ENCODE data around the gene TIGD7.
"Not testable (repeated sequence)": the region's sequence is repeated elsewhere in the genome, so short reads cannot be mapped to it uniquely, and the experiment has no call there.

The TIGD7 gene

DNA sequence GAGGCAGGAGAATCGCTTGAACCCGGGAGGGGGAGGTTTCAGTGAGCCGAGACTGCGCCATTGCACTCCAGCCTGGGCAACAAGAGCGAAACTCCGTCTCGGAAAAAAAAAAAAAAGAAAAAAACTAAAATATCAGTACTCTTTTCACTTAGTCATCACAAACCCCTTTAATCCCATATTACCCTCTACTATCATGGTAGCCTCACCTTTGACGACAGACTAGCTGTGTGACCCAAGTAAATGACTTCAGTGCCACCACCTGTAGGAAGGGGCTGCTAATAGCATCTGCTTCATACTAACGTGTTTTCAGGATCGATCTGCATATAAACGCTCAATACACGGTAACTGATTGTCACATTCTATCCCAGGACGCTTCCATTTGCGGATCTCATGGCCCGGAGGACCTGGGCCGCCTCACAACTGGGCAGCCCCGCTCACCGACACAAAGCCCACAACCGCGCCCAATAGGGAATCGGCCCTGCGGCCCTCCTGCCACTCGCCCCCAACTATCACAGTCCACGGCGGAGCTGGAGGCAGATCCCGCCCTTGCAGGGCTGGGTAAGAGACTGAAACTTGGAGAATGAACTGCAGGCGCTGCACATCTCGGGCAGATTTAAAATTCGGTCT, 23.0 kb downstream of the TIGD7 start:
- DNase-seq (ENCODE audit: low read depth in 2 of 2): no peak

DNA sequence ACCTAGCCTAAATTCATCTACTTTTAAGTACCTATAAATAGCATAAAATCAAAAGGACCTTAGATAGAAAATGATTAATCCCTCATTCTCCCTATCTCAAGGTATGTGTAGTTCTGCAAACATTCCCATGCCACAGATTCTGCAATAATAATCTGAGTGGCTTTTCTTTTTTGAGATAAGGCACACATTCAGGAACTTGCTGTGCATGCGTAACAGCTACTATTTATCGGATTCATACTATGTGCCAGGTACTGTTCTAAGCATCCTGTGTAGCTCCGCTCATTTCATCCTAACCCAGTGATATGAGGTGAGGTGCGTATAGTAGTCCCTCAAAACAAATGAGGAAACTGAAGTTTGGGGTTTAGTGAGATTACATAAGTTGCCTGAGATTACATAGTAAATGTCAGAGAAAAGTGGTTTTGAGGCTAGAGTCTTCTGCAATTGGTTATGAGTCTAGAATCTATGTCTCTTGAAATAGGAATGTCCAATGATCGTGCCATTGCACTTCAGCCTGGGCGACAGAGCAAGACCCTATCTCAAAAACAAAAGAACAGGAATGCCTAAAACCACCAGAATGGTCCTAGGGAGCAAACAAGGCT, 23.9 kb downstream of the TIGD7 start:
- DNase-seq (ENCODE audit: low read depth in 2 of 2): no peak

DNA sequence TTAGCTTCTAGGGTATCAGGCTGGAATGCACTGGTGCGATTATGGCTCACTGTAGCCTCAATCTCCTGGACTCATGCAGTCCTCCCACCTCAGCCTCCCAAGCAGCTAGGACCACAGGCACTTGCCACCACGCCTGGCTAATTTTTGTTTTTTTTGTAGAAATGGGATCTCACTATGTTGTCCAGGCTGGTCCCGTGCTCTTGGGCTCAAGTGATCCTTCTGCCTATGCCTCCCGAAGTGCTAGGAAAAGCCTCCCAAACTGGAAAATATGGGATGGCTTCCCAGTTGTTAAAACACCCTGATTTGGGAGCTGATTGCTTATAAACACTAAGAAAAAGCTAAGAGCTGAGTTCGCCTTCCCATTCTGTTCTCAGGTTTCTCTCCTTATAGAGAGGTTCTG, 28.6 kb downstream of the TIGD7 start:
- no peak for DNase-seq (ENCODE audit: low read depth in 2 of 2)

DNA sequence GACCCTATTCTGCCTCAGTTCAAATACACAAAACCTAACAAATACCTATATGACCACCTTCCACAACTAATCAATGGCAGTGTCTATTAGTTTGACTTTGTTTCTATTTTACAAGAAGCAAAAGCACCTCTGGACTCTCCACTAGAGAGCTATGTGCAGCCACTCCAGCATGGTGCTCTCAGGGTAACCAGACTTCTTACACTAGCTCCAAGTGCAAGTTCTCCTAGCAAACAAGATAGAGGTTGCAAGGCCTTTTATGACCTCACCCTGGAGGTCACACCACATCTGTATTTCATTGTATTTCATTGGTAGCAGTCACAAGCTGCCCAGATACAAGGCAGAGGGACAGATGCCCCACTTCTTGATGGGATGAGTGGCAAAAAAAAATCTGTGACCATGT, 30.3 kb downstream of the TIGD7 start:
- no peak for DNase-seq (ENCODE audit: low read depth in 2 of 2)

DNA sequence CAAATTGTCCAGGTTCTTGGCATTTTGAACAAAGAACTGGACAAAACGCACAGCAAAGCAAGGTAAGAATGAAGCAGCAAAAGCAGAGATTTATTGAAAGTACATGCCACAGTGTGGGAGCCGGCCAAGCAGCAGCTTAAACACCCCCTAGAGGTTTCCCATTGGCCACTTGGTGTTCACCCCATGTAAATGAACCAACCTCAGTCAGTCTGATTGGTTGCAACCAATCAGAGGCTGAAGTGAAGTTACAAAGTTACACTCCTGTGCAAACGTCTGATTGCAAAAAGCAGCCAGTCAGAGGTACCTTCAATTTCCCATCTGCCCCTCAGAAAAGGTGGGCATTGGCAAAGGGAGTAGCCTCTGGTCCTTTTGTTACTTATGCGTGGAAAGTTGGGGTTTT, 30.7 kb downstream of the TIGD7 start:
- DNase-seq (ENCODE audit: low read depth in 2 of 2): no peak

DNA sequence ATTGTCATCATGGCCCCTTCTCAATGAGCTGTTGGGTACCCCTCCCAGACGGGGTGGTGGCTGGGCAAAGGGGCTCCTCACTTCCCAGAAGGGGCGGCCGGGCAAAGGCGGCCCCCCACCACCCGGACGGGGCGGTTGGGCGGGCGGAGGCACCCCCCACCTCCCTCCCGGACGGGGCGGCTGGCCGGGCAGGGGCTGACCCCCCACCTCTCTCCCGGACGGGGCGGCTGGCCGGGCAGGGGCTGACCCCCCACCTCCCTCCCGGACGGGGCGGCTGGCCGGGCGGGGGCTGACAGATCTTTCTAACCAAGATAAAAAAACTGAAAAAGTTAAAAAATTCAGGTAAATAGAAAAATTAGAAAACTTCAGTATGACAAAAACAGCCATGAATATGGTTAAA, 33.9 kb downstream of the TIGD7 start:
- DNase-seq (ENCODE audit: low read depth in 2 of 2): not testable (repeated sequence)

DNA sequence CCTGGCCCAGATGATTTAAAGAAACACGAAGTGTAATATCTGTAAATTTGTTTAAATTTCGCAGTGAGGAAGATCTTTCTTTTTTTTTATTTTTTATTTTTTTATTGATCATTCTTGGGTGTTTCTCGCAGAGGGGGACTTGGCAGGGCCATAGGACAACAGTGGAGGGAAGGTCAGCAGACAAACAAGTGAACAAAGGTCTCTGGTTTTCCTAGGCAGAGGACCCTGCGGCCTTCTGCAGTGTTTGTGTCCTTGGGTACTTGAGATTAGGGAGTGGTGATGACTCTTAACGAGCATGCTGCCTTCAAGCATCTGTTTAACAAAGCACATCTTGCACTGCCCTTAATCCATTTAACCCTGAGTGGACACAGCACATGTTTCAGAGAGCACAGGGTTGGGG, 34.5 kb downstream of the TIGD7 start:
- not testable (repeated sequence) for DNase-seq (ENCODE audit: low read depth in 2 of 2)

DNA sequence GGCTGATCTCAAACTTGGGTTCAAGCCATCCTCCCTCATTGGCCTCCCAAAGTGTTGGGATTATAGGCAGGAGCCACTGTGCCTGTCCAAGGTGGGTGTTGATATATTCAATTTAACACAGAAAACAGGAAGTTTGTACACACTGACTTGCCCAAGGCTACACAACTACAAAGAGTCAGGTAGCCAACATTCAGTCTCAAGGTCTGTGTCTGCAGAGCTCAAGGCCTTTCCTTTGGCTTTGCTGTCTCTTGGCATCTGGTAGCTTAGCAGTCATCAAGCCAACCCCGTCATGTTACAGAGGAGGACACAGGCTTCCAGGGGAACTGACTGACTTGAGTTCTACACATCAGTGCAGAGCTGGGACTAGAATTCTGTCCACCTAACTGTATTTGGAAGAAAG, 36.9 kb downstream of the TIGD7 start:
- no peak for DNase-seq (ENCODE audit: low read depth in 2 of 2)

DNA sequence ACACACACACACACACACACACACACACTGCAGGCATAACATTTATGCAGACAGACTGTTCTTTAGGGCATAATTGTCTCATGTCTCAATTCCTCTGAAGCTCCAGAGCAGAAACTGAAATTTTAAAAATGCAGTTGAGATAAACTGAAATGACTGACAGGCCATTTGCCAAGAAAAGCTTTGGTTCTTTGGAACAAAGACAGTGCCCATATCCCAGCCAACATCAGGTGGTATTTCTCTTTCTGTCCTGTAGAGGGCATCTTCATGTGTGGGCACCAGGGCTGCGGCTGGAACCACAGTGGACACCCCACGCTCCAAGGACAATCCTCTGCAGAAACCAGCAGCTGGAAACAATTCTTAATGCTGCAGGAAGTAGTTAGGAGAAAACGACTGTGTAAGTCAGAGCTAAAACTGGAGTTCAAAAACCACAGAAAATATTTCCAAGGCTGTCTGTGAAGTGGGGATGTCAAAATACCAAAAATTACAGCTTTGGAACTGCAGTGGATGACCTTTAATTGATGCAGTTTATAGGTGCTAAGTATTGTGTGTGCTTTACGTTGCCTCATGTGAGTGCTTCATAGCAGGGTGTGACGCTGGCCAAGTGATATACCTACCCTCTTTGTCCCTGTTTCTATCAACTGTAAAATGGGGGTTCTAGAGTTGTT, 38.2 kb downstream of the TIGD7 start:
- DNase-seq (ENCODE audit: low read depth in 2 of 2): no peak

DNA sequence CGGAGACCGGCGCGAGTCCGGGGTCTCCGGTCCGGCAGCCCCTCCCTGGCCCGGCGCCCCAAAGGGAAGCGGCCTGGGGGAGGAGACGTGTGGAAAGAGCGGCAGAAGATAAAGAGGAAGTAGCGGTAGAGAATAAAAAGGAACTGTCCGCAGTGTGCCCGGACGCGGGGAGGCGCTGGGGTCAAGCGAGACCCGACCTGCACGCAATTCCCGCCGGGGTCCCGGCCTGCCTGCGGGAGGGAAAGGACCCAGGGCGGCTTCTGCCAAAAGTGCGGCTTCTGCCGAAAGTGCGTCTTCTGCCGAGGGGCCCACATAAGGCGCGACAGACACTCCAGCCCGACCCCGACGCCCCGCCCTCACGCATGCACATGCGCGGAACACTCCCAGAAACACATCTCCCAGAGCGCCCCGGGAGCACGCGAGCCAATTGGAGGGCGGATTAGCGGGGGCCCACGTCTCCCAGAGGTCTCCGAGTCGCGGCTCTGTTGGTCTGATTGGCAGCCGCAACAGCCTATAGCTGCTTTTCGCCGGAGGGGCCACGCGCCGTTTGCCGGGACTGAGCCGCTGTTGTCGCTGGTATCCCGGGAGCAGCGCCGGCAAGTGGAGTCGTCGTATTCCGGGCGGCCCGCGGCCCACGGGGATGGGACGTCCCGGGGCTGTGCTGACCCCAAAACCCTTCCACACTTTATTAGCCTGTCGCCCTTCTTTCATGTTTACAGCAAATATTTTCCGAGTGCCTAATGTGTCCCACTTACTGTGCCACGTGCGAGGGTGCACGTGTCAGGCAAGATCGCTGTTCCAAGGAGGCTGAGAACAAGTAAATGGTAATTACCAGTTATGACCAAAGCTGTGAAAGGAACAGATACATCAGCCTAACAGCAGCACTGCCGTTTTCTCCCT, 40.8 kb downstream of the TIGD7 start:
- peak; percentile 92 to 98 for DNase-seq (ENCODE audit: low read depth in 2 of 2)

DNA sequence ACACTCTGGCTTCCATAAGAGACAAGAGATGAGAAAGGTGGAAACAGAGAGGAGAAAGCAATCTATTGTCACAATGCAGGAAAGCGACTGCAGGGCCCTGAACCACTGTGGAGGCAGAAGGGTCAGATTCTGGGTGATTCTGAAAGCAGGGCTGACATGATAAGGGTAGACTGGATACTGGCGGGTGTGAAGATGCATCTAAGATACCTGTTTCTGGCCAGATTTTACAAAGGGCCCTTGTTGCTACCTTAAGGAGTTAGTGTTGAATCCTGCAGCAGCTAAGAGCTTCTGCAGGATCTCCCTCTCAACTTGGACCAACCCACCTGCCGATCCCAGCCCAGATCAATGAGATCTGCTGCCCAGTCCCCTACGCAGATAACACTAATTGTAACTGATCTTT, 42.7 kb downstream of the TIGD7 start:
- DNase-seq (ENCODE audit: low read depth in 2 of 2): no peak

DNA sequence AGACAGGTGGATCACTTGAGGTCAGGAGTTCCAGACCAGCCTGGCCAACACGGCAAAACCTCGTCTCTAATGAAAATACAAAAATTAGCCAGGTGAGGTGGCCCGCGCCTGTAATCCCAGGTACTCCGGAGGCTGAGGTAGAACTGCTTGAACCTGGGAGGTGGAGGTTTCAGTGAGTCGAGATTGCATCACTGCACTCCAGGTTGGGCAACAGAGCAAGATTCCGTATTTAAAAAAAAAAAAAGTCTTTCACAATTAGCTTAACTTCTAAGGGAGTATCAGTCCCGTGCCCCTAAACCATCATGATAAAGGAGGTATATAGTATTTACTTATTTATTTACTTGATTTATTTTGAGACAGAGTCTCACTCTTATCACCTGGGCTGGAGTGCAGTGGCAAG, 45.4 kb downstream of the TIGD7 start:
- DNase-seq (ENCODE audit: low read depth in 2 of 2): no peak

DNA sequence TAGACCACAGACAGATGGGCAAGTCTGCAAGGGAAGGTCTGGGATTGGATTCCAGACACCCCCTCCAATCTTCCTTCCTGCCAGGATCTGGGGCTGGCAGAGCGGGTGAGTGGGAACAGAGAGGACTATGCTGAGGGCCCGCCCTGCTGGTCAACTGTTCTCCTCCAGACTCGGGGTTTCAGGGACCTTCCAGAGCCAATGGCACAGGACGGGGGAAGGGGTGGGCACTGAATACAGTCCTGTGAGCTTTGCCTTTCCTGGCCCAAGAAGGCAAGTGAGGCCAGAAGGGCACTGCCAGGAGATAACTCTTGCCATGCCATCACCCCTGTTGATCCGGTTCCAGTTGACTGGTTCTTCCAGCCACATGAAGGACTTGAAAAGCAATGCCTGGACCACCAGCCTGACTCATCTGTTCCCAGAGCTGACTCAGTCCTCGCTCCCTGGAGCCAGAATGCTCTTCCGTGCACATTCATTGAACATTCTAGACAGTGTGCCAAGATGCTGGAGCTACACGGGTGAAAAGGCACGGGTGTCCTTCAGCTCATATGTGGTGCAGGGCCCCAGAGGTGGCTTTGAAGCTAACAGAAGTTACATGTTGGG, 48.3 kb downstream of the TIGD7 start:
- DNase-seq (ENCODE audit: low read depth in 2 of 2): no peak

DNA sequence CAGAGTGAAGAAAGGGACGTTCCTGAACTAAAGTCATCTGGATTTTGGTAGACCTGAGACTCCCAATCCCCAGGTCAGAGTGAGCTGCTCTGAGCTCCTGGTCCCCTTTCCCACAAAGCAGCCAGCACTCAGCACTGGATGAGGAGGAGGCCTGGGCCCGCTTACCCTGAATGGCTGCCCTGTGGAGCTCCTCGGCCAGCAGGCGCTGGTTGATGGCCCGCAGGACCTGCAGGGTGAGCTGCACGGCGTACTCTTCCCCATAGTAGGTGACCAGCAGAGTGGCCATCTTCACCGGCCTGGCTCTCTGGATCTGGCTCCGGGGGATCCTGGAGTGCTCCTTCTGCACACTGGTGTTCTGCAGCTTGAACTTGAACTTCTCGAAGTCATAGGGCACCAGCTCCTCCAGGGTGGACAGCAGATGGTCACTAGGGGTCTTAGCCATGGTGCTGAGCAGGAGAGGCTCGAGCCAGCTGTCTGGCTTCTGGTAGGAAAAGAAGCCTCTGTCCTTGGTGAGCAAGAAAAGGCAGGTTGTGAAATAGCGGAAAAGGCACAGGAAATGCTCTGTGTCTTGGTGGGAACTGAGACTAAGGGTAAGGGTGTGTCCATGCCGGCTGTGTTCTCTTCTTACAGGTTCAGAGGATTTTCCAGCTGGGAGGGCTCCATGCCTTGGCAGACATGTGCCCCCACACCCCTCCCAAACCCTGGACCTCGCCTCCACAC, 48.9 kb downstream of the TIGD7 start, which contains the start of gene MEFV:
MEFV (minus strand) TSS at position 488 of the 720 bp plus-strand sequence; CDS start at position 442, 46 bp downstream.
- DNase-seq (ENCODE audit: low read depth in 2 of 2): no peak

DNA sequence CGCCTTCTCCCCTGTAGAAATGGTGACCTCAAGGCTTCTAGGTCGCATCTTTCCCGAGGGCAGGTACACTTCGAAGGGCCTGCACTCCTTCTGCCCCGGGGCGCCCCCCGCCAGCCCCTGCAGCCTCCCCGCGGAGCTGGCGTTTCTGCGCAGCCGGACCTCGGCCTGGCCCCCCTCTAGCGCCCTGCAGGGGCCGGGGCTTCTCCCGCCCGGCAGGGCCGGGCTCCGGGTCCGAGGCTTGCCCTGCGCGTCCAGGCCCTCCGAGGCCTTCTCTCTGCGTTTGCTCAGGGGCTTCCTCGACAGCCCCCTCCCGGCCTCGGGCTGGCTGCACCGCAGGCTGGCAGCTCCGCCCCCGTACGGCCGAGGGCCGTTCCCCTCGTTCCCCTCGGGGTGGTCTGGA, 50.9 kb downstream of the TIGD7 start:
- DNase-seq (ENCODE audit: low read depth in 2 of 2): no peak

DNA sequence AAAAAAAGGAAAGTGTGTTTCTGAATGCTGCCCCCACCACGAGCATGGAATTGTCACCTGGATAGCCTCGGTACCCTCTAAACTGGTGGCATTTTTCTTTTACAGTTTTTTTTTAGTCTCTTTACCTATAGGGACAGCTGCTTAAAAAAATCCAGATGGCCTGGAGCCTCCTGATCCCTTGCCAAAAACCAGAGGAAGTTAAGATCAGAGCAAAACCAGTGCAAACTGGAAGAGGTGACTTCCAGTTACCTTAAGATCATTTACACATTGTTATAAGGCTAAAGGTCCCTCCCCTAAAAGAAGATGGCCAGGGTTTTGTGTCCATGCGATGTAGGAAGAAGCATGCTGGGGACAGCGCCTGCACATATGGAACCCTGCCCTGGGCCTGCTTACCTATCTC, 52.3 kb downstream of the TIGD7 start:
- DNase-seq (ENCODE audit: low read depth in 2 of 2): no peak

DNA sequence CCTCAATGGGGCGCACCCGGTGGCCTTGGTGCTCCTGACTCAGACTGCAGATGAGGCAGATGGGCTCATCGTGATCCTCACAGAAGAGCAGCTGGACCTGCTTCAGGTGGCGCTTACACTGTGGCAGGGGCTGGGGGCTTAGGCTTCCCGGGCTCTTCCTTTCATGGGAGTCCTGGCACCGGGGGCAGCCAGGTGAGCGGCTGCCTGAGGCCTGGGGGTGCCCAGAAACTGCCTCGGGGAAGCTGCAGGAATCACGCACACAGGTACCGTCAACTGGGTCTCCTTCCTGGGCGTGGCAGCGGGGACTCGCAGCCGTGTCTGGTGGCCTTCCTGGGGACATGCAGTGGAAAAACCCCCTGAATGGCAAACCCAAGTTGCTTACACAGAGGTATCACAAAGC, 55.8 kb downstream of the TIGD7 start:
- no peak for DNase-seq (ENCODE audit: low read depth in 2 of 2)

DNA sequence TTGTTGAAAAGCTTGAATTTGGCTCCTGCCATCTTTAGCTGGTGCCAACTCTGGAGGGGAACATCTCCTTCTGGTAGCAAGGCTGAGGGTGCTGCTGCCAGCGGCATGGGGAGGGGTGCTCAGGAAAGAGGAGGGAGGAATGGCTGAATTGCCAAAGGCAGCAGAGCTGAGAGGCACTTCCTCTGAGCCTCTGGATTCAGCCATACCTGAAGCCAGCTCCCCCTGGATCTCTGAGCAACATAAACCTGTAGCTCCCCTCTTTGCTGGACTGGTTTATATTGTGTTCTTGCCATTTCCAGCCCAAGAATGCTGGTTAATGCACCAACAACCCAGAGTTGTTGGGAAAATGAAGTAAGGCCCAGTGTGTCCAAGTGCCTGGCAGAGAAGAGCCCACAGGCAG, 56.2 kb downstream of the TIGD7 start:
- DNase-seq (ENCODE audit: low read depth in 2 of 2): no peak

Measured in stimulated activated CD4-positive, alpha-beta T cell treated with anti-CD3 and anti-CD28 coated beads, Interleukin-15, amount 100 ng/mL, for 48 hours (primary cell).